ENCODE measurements around the gene IRAK1BP1. TPM values are rescaled to one million over a fixed set of nuclear protein-coding genes. Genes with fewer than 3 reads are reported as not detected.

IRAK1BP1 gene
- total and polyA plus RNA-seq, 9 of the 15 experiments (the other 6 are each of a cell fraction or from before 2014, with no cell fraction given), result 1.8 to 3.7 (median 2.1) TPM

DNA sequence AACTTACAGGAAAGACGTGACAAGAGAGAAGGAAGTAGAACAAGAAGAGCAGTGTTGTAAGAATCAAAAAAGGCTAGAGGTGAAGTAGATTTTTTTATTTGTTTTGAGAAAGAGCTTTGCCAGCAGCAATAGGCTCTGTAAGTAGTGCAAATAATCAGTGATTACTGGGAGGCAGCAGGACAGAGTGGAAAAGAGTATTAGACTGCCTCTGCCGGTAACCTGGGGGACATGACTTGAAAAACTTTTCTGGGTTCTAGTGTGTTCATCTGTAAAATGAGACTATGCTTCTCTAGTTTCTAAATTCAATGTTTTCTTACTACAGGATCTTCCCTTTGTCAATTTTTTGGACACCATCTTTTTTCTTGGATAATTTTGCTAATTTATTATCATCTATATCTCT, 5.8 kb upstream of the IRAK1BP1 start:
- Histone ChIP-seq H3K4me1 (replicated peaks in 1 of 2; ENCODE audit: control insufficient read depth in 2 of 2, insufficient read depth in 2 of 2, low read length in 2 of 2) (no peaks in the 10 kb centered on the region), H3K9me1 (ENCODE audit: control insufficient read depth, insufficient read depth, low read length) (no peaks in the 10 kb centered on the region), H2AFZ (ENCODE audit: low read depth, low read length) (no peak overlapping the region), H3K36me3 (ENCODE audit: control insufficient read depth, insufficient read depth, low read length) (no peaks in the 10 kb centered on the region), H3K4me3 (no peak overlapping the region), H3K4me2 (ENCODE audit: insufficient read depth, low read length) (no peak overlapping the region), H3K79me2 (ENCODE audit: control insufficient read depth, insufficient read depth, low read length) (peaks cover 4% of the 10 kb centered on the region; the same call in 1 of the 3 replicates), H3K9ac (ENCODE audit: insufficient read depth in 1 of 2, low read depth in 2 of 2, low read length in 2 of 2) (no peak overlapping the region), H3K9me3 (replicated peaks; ENCODE audit: control insufficient read depth, insufficient read depth, low read depth, low read length) (no peaks in the 10 kb centered on the region), H4K20me1 (replicated peaks; ENCODE audit: control insufficient read depth, insufficient read depth, low read length) (no peaks in the 10 kb centered on the region), H3K27me3 (ENCODE audit: control insufficient read depth in 2 of 2, insufficient read depth in 2 of 2, low read length in 2 of 2) (no peaks in the 10 kb centered on the region), H3K27ac (ENCODE audit: extremely low read depth, low read depth, low read length) (no peak overlapping the region)
- BruUV-seq (replicated peaks), result no TSS peak
- ATAC-seq (peak; percentile 79), DNase-seq (ENCODE audit: extremely low read depth in 1 of 4, low spot score in 3 of 4) (peak in 1 of 4 experiments; percentile 11), FAIRE-seq (no peak)
- TF ChIP-seq NFRKB (IDR thresholded peaks at IDR 0.05; ENCODE audit: low read depth) (no peak), NFXL1 (CRISPR knock-in tag; IDR thresholded peaks at IDR 0.05) (no peak), MIER1 (IDR thresholded peaks at IDR 0.05; ENCODE audit: low read depth) (no peak), DIDO1 (tag; IDR thresholded peaks at IDR 0.05; ENCODE audit: low read depth) (no peak), ARID2 (IDR thresholded peaks at IDR 0.05) (no peak)
- TF ChIP-seq, protein P1, sequence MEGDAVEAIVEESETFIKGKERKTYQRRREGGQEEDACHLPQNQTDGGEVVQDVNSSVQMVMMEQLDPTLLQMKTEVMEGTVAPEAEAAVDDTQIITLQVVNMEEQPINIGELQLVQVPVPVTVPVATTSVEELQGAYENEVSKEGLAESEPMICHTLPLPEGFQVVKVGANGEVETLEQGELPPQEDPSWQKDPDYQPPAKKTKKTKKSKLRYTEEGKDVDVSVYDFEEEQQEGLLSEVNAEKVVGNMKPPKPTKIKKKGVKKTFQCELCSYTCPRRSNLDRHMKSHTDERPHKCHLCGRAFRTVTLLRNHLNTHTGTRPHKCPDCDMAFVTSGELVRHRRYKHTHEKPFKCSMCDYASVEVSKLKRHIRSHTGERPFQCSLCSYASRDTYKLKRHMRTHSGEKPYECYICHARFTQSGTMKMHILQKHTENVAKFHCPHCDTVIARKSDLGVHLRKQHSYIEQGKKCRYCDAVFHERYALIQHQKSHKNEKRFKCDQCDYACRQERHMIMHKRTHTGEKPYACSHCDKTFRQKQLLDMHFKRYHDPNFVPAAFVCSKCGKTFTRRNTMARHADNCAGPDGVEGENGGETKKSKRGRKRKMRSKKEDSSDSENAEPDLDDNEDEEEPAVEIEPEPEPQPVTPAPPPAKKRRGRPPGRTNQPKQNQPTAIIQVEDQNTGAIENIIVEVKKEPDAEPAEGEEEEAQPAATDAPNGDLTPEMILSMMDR (IDR thresholded peaks at IDR 0.05 in 2 of 3, conservative IDR thresholded peaks at IDR 0.05 in 1 of 3; ENCODE audit: insufficient read depth in 2 of 3, low read depth in 1 of 3, low read length in 3 of 3), result peak in 2 of 3 experiments; percentile 16 to 34; a peak in 2 of 6 replicates
- in situ Hi-C loops (cut with MboI), result no loop called here
- ChIA-PET CTCF (ENCODE audit: low intra/inter-chr PET ratio) (no interaction called here), POLR2A (interaction anchor here (1.2 kb wide), 1 partner anchor 16 kb away, joined by 3 read pairs; no protein-coding TSS in a partner anchor)
- intact Hi-C loops (cut with micrococcal nuclease), result no loop called here
- whole genome bisulfite sequencing (ENCODE audit: insufficient coverage, low coverage, missing lambda C conversion rate), result 28% methylated on average over 2 of the region's 2 CpGs

Measured in K562 (cell line).